H1 (cell line): Measurements from ENCODE around the gene ATP13A2. TPM values are rescaled to one million over a fixed set of nuclear protein-coding genes. Genes with fewer than 3 reads are reported as not detected.

ENCODE experiments used
- ASH2L ChIP-seq: fragments of 200-600, 300-600 bp; sonication (generic); IDR thresholded peaks from one replicate; pipeline ENCODE4 v1.7.1; 2017; ENCODE audit warnings: low read length
- EZH2 ChIP-seq: fragments of 200-600 bp; sonication (generic); IDR thresholded peaks from 2 replicates; pipeline ENCODE4 v1.7.1; 2012; ENCODE audit warnings: low read depth, mild to moderate bottlenecking, moderate library complexity, low read length, inconsistent platforms; ENCODE audit not compliant: severe bottlenecking
- KDM1A ChIP-seq: fragments of 200-600, 300-600 bp; sonication (generic); IDR thresholded peaks from 2 replicates; pipeline ENCODE4 v1.7.1; 2016; ENCODE audit warnings: mild to moderate bottlenecking, low read length, borderline replicate concordance
- NANOG ChIP-seq: IDR thresholded peaks from 2 replicates; pipeline ENCODE4 v1.6.1; 2011; ENCODE audit warnings: low read length, low read depth, mild to moderate bottlenecking, inconsistent platforms; ENCODE audit not compliant: insufficient read depth, poor library complexity, severe bottlenecking
- POLR2A ChIP-seq, 2 experiments: IDR thresholded peaks; 1 replicate in 1 of 2; 2 replicates in 1 of 2; pipeline ENCODE4 v1.6.1; 2011; ENCODE audit warnings: low read depth in 2 of 2, low read length in 2 of 2, mild to moderate bottlenecking in 2 of 2; ENCODE audit errors: control extremely low read depth in 1 of 2
- RAD21 ChIP-seq, 2 experiments: IDR thresholded peaks in 1 of 2; conservative IDR thresholded peaks in 1 of 2; 2 replicates each; pipeline ENCODE4 v1.6.1; 2011; ENCODE audit warnings: low read depth in 2 of 2, low read length in 2 of 2, improper control_type of control experiment in 1 of 2, inconsistent platforms in 1 of 2, mild to moderate bottlenecking in 1 of 2, moderate library complexity in 1 of 2
- polyA plus RNA-seq, 7 experiments: library from polyadenylated mRNA; depleted of rRNA in 3 of 7; stranded (reverse) in 5 of 7; unstranded in 2 of 7; fragments of >200 nt in 5 of 7; fragments of 200-250 nt in 2 of 7; gene quantifications; 1 replicate in 5 of 7; 2 replicates in 1 of 7; 4 replicates in 1 of 7; pipeline versions ENCODE4 v1.2.1 to v1.2.3, GENCODE V29; 2011 to 2013; ENCODE audit warnings: missing spikeins in 2 of 7, mixed read lengths in 2 of 7
- total RNA-seq: library from RNA; stranded (reverse); fragmentation: NEBNext Ultra II Directional; extraction: Animal tissue kit (Norgen Biotek cat#: 25700); gene quantifications from 2 replicates; pipeline ENCODE4 v1.2.1, GENCODE V29; 2021

ATP13A2 gene
- total and polyA plus RNA-seq, 2 of the 8 experiments (the other 6 are each of a cell fraction or from before 2014, with no cell fraction given): 82.1 to 83.6 TPM

- TF ChIP-seq RAD21 (IDR thresholded peaks at IDR 0.05 in 1 of 2, conservative IDR thresholded peaks at IDR 0.05 in 1 of 2; ENCODE audit: low read depth in 2 of 2, low read length in 2 of 2) (no peak), EZH2 (no peak), ASH2L (no peak), POLR2A (IDR thresholded peaks at IDR 0.05; ENCODE audit: control extremely low read depth in 1 of 2, low read depth in 2 of 2, low read length in 2 of 2) (no peak), KDM1A (no peak), NANOG (no peak)
These were observed 40.9 kb upstream of the ATP13A2 start (continued) for GRCh38 chr1:17052641-17053040.
